Measurements from ENCODE around the gene SPATA2L.
"Not testable (repeated sequence)": the region's sequence is repeated elsewhere in the genome, so short reads cannot be mapped to it uniquely, and the experiment has no call there.

Gene SPATA2L

GRCh38 chr16:89706518-89707260 lies 5.2 kb upstream of the SPATA2L start:
- DNase-seq = no peak

- no peak for DNase-seq
Measured at GRCh38 chr16:89705006-89705405, 3.5 kb upstream of the SPATA2L start.

DNA sequence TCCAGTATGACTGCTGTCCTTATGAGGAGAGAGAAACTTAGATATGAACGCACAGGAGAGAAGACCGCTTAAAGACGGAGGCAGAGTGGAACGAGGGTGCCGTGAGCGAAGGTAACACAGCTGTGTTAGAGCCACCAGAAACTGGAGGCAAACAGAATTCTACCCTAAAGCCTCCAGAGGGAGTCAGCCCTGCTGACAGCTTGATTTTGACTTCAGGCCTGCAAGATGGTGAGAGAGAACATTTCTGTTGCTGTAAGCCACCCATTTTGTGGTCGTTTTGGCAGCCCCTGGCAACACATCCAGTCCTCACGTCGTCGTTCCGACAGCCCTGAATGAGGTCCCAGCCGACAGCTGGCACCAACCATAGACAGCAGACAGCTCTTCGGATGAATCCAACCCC lies 2.8 kb upstream of the SPATA2L start:
- DNase-seq = no peak

DNA sequence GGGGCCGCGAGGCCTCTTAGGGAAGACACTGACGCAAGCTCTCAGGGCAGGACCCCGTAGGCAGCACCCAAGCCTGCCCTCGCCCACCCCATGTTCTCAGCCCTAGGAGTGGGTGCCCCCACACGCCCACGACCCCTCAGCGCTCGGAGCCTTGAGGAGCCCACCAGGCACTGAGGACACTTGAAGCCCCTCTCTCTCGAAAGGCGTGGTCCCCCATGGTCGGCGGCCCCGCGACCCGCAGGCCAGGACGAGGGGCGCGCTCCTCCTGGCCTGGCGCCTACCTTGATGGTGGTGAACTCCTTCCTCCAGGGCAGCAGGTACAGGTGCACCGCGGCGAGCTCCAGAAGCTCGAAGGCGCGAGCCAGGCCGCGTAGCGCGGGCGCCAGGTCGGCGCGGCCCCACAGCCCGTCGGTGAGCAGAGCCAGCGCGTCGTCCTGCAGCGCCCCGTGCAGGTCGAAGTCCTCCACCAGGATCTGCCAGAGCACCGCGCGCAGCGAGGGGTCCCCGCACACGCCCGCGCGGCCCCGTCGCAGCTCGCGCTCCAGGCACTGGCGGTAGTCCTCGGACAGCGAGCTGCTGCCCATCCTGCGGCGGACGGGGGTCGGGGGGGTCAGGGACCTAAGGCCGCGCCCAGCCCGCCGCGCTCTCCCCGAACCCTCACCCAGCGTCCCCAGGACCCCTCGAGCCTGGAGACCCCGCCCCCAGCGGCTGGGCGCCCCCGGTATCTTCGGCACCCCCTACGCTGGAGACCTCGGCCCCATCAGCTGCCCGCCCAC lies 668 bp downstream of the SPATA2L start:
- DNase-seq = peak; percentile 59

DNA sequence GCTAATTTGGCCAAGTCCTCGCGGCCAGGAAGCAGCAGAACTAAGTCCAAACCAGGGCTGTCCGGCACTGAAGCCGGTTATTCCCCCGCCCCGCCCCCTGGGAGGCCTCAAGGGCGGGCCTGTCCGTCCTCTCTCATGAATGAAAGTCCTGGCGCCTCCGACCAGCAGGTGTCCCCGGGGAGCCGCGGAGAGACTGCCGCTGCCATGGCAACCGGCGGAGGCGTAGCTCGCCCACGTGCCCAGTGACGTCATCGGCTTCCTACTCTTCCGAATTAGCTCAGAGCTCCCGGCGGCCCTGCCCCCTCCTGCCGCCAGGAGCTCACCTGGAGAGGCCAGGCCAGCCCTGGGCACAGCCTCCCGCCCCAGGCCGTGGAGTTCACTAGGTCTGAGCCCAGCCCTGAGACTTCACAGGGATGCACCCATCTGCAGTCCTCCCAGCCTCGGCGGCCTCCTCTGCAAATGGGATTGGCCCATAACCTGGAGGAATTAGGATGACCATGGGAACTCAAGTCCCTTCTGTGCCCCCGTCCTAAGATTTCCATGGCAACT lies 1.3 kb downstream of the SPATA2L start:
- peak; percentile 96 for DNase-seq

DNA sequence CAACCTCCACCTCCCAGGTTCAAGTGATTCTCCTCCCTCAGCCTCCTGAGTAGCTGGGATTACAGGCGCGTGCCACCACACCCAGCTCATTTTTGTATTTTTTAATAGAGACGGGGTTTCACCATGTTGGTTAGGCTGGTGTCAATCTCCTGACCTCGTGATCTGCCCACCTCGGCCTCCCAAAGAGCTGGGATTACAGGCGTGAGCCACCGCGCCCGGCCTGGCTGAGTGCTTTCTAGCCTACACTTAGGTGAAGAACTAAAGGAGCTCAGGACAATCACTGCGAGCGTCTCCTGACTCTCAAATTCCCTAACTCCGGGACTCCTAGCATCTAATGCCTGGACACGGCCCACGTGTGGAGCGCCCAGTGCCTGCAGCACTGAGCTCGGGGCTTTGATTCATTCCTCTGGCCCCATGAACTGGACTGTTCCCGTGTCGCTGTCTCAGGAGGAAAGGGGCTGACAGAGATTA lies 1.8 kb downstream of the SPATA2L start:
- not testable (repeated sequence) for DNase-seq

GRCh38 chr16:89698717-89699116 lies 2.8 kb downstream of the SPATA2L start:
- not testable (repeated sequence) for DNase-seq

GRCh38 chr16:89697616-89698331 lies 3.7 kb downstream of the SPATA2L start:
- no peak for DNase-seq

DNA sequence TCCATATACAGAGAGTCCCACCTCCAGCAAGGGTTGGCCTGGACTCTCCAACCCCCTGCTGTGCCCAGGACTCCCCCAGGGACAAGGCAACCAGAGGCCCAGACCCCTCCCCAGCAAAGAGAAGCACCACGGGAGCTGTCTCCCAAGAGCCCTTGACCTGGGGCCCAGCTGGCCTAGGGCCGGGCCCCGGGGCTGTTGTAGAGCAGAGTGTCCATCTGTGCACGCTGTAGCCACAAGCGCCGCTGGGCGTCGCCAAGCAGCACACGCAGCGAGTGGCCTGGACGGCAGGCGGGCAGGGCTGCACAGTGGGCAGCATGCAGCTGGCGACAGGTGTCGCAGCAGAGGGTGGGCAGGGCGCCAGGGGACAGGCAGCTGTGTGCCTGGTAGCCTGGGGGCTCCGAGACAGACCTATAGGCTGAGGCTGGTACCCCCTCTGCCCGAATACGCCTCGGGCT lies 4.3 kb downstream of the SPATA2L start:
- no peak for DNase-seq

DNA sequence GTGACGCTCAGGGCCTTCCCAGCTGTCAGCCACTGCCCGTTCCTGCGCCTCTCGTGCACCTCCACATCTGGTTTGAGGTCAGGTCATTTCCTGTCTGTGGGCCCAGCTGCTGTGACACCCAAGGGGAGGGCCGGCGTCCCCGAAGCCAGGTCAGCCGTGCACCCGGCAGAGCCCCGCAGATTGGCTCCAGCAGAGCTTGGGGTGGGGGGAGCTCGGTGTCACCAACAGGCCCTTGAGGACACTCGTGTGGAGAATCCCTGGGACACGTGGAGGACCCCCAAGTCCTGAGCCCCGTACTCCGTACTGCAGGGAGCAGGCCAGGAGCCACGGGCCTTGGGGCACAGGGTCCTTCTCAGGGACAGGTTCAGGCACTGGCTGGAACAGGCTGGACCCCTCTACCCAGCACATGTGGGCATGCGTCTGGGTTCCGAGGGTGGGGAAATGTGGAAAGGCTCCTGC lies 4.8 kb downstream of the SPATA2L start:
- DNase-seq = peak; percentile 64

DNA sequence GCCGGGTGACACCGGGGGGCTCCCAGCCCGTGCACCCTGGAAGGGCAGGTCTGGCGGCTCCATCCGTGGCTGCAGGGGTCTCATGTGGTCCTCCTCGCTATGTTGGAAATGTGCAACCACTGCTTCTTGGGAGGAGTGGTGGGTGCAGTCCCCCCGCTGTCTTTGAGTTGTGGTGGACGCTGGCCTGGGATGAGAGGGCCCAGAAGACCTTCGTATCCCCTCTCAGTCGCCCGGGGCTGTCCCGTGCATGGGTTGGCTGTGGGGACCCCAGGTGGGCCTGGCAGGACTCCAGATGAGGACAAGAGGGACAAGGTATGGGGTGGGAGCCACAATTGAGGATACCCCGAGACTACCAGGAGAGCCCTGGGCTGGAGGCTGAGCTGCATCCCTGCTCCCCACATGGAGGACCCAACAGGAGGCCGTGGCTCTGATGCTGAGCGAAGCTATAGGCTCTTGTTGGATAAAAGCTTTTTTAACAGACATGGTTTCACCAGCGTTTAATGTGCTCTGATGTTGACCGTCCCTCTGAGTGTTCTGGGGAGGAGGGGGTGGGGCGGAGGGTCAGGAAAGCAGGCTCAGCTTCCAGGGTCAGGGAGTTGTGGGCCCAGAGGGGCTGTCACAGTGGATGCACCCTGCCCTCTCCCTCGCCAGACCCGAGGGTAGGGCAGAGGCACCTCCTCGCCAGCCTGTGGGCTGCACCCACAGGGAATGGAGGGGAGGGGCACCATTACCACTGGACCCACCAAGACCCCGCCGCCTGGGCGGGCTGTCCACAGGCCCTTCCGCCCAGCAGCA lies 5.4 kb downstream of the SPATA2L start:
- DNase-seq = no peak

- DNase-seq = no peak
Measured at GRCh38 chr16:89695086-89695874, 6.2 kb downstream of the SPATA2L start.

GRCh38 chr16:89694784-89695085 lies 6.8 kb downstream of the SPATA2L start:
- DNase-seq = not testable (repeated sequence)

DNA sequence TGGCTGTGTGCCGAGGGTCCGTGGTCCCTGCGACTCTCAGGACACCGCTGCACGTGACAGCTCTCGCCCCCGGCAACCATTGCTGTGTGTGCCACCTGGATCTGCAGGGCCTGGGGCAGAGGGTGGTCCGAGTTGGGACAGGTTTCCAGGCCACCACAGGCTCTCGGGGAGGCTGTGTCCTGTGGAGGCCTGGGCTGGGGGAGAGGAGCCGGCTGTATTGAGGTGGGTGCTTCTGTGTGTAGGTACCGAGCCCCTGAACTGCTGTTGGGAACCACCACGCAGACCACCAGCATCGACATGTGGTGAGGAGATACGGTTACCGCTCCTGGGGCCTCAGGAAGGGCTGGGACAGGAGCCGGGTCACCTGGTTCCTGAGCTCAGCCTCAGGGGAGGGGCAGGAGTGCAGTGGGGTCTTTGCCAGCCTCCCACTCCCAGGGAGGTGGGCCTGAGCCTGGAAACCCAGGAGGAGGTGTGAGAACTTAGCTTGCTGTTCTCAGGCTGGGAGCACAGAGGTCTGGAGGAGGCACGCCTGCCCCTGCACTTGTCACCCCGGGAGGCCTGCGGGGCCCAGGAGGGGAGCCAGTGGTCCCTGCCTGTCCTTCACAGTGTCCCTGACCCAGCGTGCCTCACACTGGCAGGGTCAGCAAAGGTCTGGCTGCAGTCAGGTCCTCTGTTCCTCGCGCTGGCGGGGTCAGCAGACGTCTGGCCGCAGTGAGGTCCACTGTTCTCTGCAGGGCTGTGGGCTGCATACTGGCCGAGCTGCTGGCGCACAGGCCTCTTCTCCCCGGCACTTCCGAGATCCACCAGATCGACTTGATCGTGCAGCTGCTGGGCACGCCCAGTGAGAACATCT lies 7.3 kb downstream of the SPATA2L start:
- DNase-seq = no peak

- no peak for DNase-seq
Measured at GRCh38 chr16:89693289-89693731, 8.2 kb downstream of the SPATA2L start.

GRCh38 chr16:89691986-89692569 lies 9.4 kb downstream of the SPATA2L start:
- no peak for DNase-seq

DNA sequence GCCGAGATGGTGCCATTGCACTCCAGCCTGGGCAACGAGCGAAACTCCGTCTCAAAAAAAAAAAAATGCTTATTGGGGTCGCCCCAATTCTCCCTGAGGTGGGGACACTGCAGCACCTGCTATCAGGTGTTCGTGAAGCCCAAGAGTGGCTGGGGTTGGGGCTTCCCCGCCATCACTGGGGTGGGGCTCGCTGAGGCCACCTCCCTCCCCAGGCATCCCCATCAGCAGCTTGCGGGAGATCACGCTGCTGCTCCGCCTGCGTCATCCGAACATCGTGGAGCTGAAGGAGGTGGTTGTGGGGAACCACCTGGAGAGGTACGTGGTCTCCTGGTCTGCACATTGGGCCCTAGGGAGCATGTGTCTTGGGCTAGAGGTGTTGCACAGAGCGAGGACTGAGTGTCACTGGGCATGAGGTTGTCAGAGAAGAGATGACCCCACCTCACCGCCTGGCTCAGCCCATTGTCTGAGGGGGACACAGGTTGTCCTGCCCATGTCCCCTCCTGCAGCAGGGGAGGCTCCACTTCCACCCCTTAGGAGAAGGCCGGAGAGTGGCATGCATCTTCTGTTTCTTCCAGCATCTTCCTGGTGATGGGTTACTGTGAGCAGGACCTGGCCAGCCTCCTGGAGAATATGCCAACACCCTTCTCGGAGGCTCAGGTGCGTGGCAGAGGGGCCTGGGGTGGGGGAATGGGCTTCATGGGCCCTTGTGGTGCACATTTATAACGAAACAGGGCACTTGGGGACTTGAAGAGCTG lies 10.1 kb downstream of the SPATA2L start:
- DNase-seq = no peak

DNA sequence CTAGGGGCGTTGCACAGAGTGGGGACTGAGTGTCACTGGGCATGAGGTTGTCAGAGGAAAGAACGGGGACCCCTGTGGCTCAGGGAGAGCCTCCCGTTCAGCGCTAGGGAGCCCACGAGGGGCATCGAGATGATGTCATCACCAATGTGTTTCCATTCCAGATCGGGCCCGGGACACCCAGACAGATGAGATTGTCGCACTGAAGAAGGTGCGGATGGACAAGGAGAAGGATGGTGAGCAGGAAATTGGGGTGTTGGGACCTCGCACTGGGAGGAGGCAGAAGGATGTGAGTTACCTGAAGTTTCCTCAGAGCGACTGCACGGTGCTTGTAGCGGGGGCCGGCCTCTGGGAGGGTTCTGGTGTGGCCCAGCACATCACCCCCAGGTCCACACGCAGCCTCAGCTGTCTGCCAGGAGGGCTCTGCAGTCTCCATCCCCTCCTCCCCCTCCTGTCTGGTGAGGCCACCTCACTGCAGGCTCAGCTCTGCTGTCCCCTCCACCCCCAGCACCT lies 11.1 kb downstream of the SPATA2L start:
- DNase-seq = no peak

GRCh38 chr16:89689621-89690020 lies 11.9 kb downstream of the SPATA2L start:
- not testable (repeated sequence) for DNase-seq
